DMS79 treated with DMSO at 0.1 percent for 48 hours (cell line): ENCODE data around the gene BCL11B.
A peak's percentile ranks its signal among the peaks of the same experiment; 100 is the strongest.
"Not testable (repeated sequence)": the region's sequence is repeated elsewhere in the genome, so short reads cannot be mapped to it uniquely, and the experiment has no call there.

ENCODE experiments used
- DNase-seq: peaks from one replicate; lab custom pipeline; 2025; lab: John Stamatoyannopoulos, UW

BCL11B gene

GRCh38 chr14:99239661-99240092 lies 32.3 kb downstream of the BCL11B start:
- DNase-seq = no peak

GRCh38 chr14:99238216-99238615 lies 33.8 kb downstream of the BCL11B start:
- no peak for DNase-seq

GRCh38 chr14:99237288-99237687 lies 34.7 kb downstream of the BCL11B start:
- DNase-seq = no peak

- DNase-seq = no peak
Measured at GRCh38 chr14:99236386-99237138, 35.4 kb downstream of the BCL11B start.

- no peak for DNase-seq
Measured at GRCh38 chr14:99235582-99236320, 36.2 kb downstream of the BCL11B start.

- no peak for DNase-seq
Measured at GRCh38 chr14:99234961-99235571, 36.9 kb downstream of the BCL11B start.

- no peak for DNase-seq
Measured at GRCh38 chr14:99234355-99234754, 37.6 kb downstream of the BCL11B start.

GRCh38 chr14:99233222-99234035 lies 38.6 kb downstream of the BCL11B start:
- DNase-seq = no peak

- no peak for DNase-seq
Measured at GRCh38 chr14:99232714-99233214, 39.2 kb downstream of the BCL11B start.

- DNase-seq = peak; percentile 72
Measured at GRCh38 chr14:99231850-99232713, 39.9 kb downstream of the BCL11B start.

- DNase-seq = peak; percentile 45
Measured at GRCh38 chr14:99231161-99231849, 40.7 kb downstream of the BCL11B start.

GRCh38 chr14:99230208-99231151 lies 41.5 kb downstream of the BCL11B start:
- DNase-seq = peak; percentile 48

GRCh38 chr14:99229654-99230207 lies 42.3 kb downstream of the BCL11B start:
- peak; percentile 47 for DNase-seq

- not testable (repeated sequence) for DNase-seq
Measured at GRCh38 chr14:99228760-99229159, 43.2 kb downstream of the BCL11B start.

GRCh38 chr14:99226687-99227086 lies 45.3 kb downstream of the BCL11B start:
- no peak for DNase-seq

- DNase-seq = peak; percentile 85
Measured at GRCh38 chr14:99225436-99226203, 46.4 kb downstream of the BCL11B start.

GRCh38 chr14:99224948-99225347 lies 47.0 kb downstream of the BCL11B start:
- no peak for DNase-seq
